Measurements from ENCODE around the gene SMC3. TPM values are rescaled to one million over a fixed set of nuclear protein-coding genes. Genes with fewer than 3 reads are reported as not detected.
A peak's percentile ranks its signal among the peaks of the same experiment; 100 is the strongest.

Gene SMC3
- total and polyA plus RNA-seq, 5 experiments from 2014 or later, result 53.9 to 77.6 (median 66.7) TPM

GRCh38 chr10:110549211-110549610 lies 18.3 kb upstream of the SMC3 start:
- no peak for DNase-seq
- no peak overlapping the region for H3K27ac Mint-ChIP-seq
- H3K4me3 Mint-ChIP-seq, result no peak overlapping the region
- POLR2A ChIA-PET, result no interaction called here
- ATAC-seq, result no peak
- H3K4me1 Mint-ChIP-seq, result peaks cover 0 to 5% (median 2%) of the 10 kb centered on the region in 4 donors
- H3K36me3 Mint-ChIP-seq, result no peaks in the 10 kb centered on the region
- H3K27me3 Mint-ChIP-seq, result peaks cover 3 to 20% (median 9%) of the 10 kb centered on the region in 5 donors
- H3K9me3 Mint-ChIP-seq, result no peaks in the 10 kb centered on the region

DNA sequence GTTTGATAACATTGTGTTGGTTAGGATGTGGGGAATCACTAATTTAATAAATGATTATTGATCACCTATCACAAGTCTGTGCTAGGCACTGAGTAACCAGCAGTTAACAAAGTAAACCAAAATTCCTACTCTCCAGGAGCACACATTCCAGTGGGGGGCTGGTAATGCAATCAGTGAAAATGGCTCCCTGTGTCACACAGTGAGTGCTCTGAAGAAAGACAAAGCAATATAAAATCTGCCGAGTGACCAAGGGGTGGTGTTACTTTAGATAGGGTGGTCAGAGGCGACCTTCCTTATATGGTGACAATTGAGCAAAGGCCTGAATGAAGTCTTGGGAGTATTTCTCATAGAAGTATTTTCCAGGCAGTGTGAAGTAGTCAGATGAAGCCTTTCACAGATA lies 13.6 kb upstream of the SMC3 start:
- POLR2A ChIA-PET, result no interaction called here

GRCh38 chr10:110556296-110556695 lies 11.2 kb upstream of the SMC3 start:
- Mint-ChIP-seq H3K27ac (no peak overlapping the region), H3K27me3 (peaks cover 4 to 15% (median 10%) of the 10 kb centered on the region in 5 donors), H3K4me1 (peaks cover 3 to 8% (median 4%) of the 10 kb centered on the region in 4 donors), H3K36me3 (no peaks in the 10 kb centered on the region), H3K4me3 (no peak overlapping the region), H3K9me3 (no peaks in the 10 kb centered on the region)
- no peak for DNase-seq
- POLR2A ChIA-PET, result no interaction called here
- no peak for ATAC-seq

More for the DNA sequence above, 13.6 kb upstream of the SMC3 start:
- ATAC-seq (no peak), DNase-seq (no peak)
- no peaks in the 10 kb centered on the region for H3K9me3 Mint-ChIP-seq
- peaks cover 3 to 15% (median 7%) of the 10 kb centered on the region in 5 donors for H3K27me3 Mint-ChIP-seq
- peaks cover 3 to 8% (median 4%) of the 10 kb centered on the region in 4 donors for H3K4me1 Mint-ChIP-seq
- H3K27ac Mint-ChIP-seq, result peak overlapping the region in 1 of 10 donors; percentile 7
- H3K4me3 Mint-ChIP-seq, result no peak overlapping the region
- H3K36me3 Mint-ChIP-seq, result no peaks in the 10 kb centered on the region

- POLR2A ChIA-PET, result no interaction called here
- H3K27ac Mint-ChIP-seq, result peak overlapping the region in 5 of 10 donors; percentile 8 to 67 (median 53)
- H3K27me3 Mint-ChIP-seq, result peaks cover 2 to 10% (median 4%) of the 10 kb centered on the region in 5 donors
- no peaks in the 10 kb centered on the region for H3K36me3 Mint-ChIP-seq
- H3K4me3 Mint-ChIP-seq, result no peak overlapping the region
- H3K9me3 Mint-ChIP-seq, result no peaks in the 10 kb centered on the region
- H3K4me1 Mint-ChIP-seq, result peaks cover 3 to 8% (median 4%) of the 10 kb centered on the region in 4 donors
- ATAC-seq (peak; percentile 95 to 99), DNase-seq (peak; percentile 42 to 83 (median 60))
Measured at GRCh38 chr10:110556969-110557601, 10.4 kb upstream of the SMC3 start.

DNA sequence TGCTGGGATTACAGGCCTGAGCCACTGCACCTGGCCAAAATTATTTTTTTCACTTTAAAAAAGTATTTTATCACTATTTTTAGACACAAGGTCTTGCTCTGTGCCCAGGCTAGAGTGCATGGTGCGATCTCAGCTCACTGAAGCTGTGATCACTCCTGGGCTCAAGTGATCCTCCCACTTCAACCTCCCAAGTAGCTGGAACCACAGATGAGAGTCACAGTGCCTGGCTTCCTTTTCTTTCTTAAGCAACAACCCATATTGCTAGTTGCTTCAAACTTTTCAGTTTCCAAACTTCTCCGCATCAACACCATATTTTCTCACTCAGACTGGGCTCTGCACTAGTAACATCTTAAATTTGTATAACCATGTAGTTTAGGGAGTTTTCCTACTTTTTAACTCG lies 9.5 kb upstream of the SMC3 start:
- H3K27me3 Mint-ChIP-seq, result peaks cover 3 to 10% (median 4%) of the 10 kb centered on the region in 5 donors
- no peak overlapping the region for H3K27ac Mint-ChIP-seq
- no peaks in the 10 kb centered on the region for H3K36me3 Mint-ChIP-seq
- peaks cover 3 to 8% (median 4%) of the 10 kb centered on the region in 4 donors for H3K4me1 Mint-ChIP-seq
- DNase-seq (no peak), ATAC-seq (no peak)
- H3K9me3 Mint-ChIP-seq, result no peaks in the 10 kb centered on the region
- no peak overlapping the region for H3K4me3 Mint-ChIP-seq
- POLR2A ChIA-PET, result no interaction called here

- DNase-seq (no peak), ATAC-seq (no peak)
- Mint-ChIP-seq H3K9me3 (no peaks in the 10 kb centered on the region), H3K27me3 (peaks cover 9 to 24% (median 17%) of the 10 kb centered on the region in 5 donors), H3K4me1 (peaks cover 3 to 8% (median 4%) of the 10 kb centered on the region in 4 donors), H3K36me3 (no peaks in the 10 kb centered on the region), H3K27ac (no peak overlapping the region), H3K4me3 (no peak overlapping the region)
- POLR2A ChIA-PET, result no interaction called here
Measured at GRCh38 chr10:110560012-110560411, 7.5 kb upstream of the SMC3 start.

DNA sequence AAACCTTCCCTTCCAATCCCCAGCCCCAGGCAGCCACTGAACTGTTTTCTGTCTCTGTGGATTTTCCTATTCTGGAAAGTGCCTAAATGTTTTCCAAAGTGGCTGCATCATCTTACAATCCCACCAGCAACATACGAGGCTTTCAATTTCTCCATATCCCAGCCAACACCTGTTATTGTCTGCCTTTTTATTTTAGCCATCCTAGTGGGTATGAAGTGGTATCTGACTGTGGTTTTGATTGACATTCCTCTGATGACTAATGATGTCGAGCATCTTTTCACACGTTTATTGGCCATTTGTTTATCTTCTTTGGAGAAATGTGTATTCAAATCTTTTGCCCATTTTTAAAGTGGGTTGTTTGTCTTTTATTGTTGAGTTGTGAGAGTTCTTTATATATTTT lies 6.2 kb upstream of the SMC3 start:
- ATAC-seq (no peak), DNase-seq (no peak)
- Mint-ChIP-seq H3K4me3 (no peak overlapping the region), H3K4me1 (peaks cover 3 to 8% (median 4%) of the 10 kb centered on the region in 4 donors), H3K27ac (peak overlapping the region in 1 of 10 donors; percentile 21), H3K36me3 (no peaks in the 10 kb centered on the region), H3K27me3 (peaks cover 9 to 24% (median 17%) of the 10 kb centered on the region in 5 donors), H3K9me3 (no peaks in the 10 kb centered on the region)
- POLR2A ChIA-PET, result no interaction called here

DNA sequence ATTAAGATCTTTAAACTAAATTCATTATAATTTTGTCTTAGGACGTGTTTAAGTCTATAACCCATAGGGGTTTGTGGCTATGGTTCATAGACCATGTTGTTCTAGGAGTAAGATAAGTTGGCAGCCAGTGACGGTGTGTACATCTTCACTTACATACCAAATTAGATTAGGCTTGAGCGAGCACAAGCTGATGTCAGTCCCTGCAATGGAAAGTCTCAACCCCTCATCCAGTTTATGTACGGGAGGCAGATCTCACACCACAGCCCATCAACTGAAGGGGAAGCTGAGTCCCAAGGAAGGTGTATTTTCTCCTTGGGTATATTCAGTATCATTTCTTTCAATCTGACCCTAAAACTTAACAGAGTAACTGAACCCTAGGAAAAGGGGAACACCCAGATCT lies 5.1 kb upstream of the SMC3 start:
- POLR2A ChIA-PET, result no interaction called here
- no peak overlapping the region for H3K4me3 Mint-ChIP-seq
- H3K4me1 Mint-ChIP-seq, result peaks cover under 1 to 7% (median 4%) of the 10 kb centered on the region in 4 donors
- H3K27me3 Mint-ChIP-seq, result peaks cover 9 to 24% (median 17%) of the 10 kb centered on the region in 5 donors
- ATAC-seq (no peak), DNase-seq (no peak)
- no peak overlapping the region for H3K27ac Mint-ChIP-seq
- no peaks in the 10 kb centered on the region for H3K9me3 Mint-ChIP-seq
- H3K36me3 Mint-ChIP-seq, result no peaks in the 10 kb centered on the region

DNA sequence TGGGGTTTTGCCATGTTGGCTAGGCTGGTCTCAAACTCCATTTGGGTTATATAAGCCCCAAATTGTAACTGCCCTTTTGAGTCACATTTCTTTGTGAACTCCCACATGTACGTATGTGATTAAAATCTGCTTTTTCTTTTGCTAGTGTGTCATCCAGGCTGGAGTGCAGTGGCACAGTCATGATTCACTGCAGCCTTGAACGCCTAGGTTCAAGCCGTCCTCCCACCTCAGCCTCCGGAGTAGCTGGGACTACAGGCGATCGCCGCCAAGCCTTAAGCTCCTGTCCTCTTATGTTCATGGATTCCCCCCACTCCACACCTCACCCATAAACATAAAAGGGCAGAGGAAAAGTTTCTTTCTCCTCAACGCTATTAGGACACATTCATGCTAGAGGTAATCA lies 4.4 kb upstream of the SMC3 start:
- ATAC-seq, result no peak
- peaks cover 9 to 24% (median 17%) of the 10 kb centered on the region in 5 donors for H3K27me3 Mint-ChIP-seq
- H3K9me3 Mint-ChIP-seq, result no peaks in the 10 kb centered on the region
- DNase-seq, result no peak
- peaks cover 0 to 7% (median 3%) of the 10 kb centered on the region in 4 donors for H3K4me1 Mint-ChIP-seq
- H3K4me3 Mint-ChIP-seq, result no peak overlapping the region
- H3K27ac Mint-ChIP-seq, result no peak overlapping the region
- H3K36me3 Mint-ChIP-seq, result no peaks in the 10 kb centered on the region
- POLR2A ChIA-PET, result no interaction called here

- Mint-ChIP-seq H3K27me3 (peaks cover 6 to 18% (median 14%) of the 10 kb centered on the region in 5 donors), H3K27ac (peak overlapping the region; percentile 97 to 98 (median 98)), H3K4me3 (peak overlapping the region; percentile 92 to 99 (median 96)), H3K9me3 (no peaks in the 10 kb centered on the region), H3K36me3 (peaks cover 0 to 10% (median 0%) of the 10 kb centered on the region in 3 donors), H3K4me1 (peaks cover 10 to 41% (median 30%) of the 10 kb centered on the region in 4 donors)
- POLR2A ChIA-PET, result interaction anchor here (1.0 to 2.9 kb wide), 4 partner anchors 26 to 357 kb away, joined by 3 to 11 read pairs (median 4); partner anchors contain the start of gene SMNDC1
- no peak for DNase-seq
- ATAC-seq, result no peak
Measured at GRCh38 chr10:110566472-110567200, 859 bp upstream of the SMC3 start.

DNA sequence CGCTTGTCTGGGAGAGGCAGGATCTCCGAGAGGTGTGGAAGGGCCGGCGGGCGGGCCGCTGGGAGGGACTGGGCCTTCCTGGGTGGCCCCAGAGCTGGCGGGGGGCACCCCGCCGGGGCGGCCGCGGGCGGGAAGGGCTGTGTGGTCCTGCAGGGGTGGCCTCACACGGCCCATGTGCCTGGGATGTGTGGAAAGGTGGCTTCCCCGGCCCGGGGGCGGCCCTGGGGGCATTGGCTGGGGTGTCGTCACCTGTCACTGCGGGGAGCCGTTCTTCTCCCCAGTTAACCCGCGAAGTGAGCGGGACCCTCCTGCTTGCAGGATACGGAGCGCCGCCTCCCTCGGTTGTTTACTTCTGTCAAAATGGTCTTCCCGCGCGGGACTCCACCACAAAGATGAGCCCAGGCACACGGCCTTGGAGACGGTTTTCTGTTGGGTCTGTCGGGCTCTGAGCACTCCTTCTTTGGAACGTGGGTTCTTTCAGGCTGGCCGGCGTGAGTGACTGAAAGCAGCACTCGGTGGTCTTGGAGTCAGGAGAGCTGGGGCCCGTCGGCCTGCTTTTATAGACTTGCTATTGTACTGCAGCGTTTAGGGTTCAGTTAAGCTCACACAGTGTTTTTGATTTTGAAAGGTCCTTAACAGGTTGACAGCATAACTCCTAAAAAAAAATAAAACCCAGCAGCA lies 700 bp downstream of the SMC3 start:
- Mint-ChIP-seq H3K4me3 (peak overlapping the region; percentile 92 to 99 (median 96)), H3K9me3 (no peaks in the 10 kb centered on the region), H3K4me1 (peaks cover 16 to 52% (median 41%) of the 10 kb centered on the region in 4 donors), H3K27ac (peak overlapping the region; percentile 85 to 98 (median 98)), H3K36me3 (peaks cover 0 to 16% (median 0%) of the 10 kb centered on the region in 3 donors), H3K27me3 (peaks cover 6 to 15% (median 12%) of the 10 kb centered on the region in 5 donors)
- POLR2A ChIA-PET, result interaction anchor here (0.6 to 2.9 kb wide), 4 partner anchors 70 to 358 kb away, joined by 3 to 6 read pairs (median 4); partner anchors contain the start of genes DUSP5 and SMNDC1
- DNase-seq (peak in 8 of 10 donors; percentile 40 to 74 (median 57)), ATAC-seq (peak; percentile 43 to 47)

DNA sequence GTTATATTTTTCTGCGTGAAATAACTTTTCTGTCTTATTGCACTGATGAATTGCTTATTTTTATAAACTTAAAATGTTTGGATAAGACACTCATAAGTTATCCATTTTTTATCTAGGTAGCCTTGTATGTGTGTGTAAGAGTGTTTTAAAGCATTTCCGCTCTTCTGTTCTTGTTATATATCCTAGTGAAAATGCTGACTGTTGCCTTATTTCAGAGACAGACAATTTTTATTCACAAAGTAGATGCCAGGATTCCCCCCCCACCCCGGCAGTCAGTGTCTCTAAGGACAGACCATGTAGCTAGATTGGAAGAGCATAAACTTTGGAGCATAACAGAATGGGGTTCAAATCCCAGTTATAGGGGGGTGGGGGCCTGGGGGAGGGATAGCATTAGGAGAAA lies 1.6 kb downstream of the SMC3 start:
- Mint-ChIP-seq H3K9me3 (no peaks in the 10 kb centered on the region), H3K27ac (peak overlapping the region in 8 of 10 donors; percentile 15 to 87 (median 82)), H3K4me1 (peaks cover 16 to 54% (median 44%) of the 10 kb centered on the region in 4 donors), H3K4me3 (peak overlapping the region; percentile 92 to 99 (median 95)), H3K36me3 (peaks cover 0 to 17% (median 0%) of the 10 kb centered on the region in 3 donors), H3K27me3 (peaks cover under 1 to 7% (median 4%) of the 10 kb centered on the region in 5 donors)
- no peak for DNase-seq
- ATAC-seq, result no peak
- POLR2A ChIA-PET, result no interaction called here
